Measurements from ENCODE around the gene PTGFRN. TPM values are rescaled to one million over a fixed set of nuclear protein-coding genes. Genes with fewer than 3 reads are reported as not detected.

Gene PTGFRN
- total RNA-seq, 4 donors from 2014 or later = 40.6 to 68.7 (median 56.0) TPM

DNA sequence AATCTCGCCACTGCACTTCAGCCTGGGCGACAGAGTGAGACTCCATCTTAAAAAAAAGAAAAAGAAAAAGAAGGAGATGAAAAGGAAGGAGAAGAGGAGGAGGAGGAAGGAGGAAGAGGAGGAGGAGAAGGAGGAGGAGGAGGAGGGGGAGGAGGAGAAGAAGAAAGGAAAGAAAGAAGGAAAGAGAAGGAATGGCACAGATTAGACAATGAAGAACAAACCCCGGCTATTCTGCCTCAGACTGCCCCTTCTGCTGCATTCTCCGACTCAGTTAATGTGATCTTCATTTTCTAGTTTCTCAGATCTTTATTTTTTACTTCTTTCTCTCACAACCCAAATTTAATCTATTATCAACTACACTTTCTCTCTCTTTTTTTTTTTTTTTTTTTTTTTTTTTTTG lies 40.1 kb upstream of the PTGFRN start:
- TF ChIP-seq POLR2A (IDR thresholded peaks at IDR 0.05) = no peak
- TF ChIP-seq, protein P1, sequence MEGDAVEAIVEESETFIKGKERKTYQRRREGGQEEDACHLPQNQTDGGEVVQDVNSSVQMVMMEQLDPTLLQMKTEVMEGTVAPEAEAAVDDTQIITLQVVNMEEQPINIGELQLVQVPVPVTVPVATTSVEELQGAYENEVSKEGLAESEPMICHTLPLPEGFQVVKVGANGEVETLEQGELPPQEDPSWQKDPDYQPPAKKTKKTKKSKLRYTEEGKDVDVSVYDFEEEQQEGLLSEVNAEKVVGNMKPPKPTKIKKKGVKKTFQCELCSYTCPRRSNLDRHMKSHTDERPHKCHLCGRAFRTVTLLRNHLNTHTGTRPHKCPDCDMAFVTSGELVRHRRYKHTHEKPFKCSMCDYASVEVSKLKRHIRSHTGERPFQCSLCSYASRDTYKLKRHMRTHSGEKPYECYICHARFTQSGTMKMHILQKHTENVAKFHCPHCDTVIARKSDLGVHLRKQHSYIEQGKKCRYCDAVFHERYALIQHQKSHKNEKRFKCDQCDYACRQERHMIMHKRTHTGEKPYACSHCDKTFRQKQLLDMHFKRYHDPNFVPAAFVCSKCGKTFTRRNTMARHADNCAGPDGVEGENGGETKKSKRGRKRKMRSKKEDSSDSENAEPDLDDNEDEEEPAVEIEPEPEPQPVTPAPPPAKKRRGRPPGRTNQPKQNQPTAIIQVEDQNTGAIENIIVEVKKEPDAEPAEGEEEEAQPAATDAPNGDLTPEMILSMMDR (IDR thresholded peaks at IDR 0.05) = no peak
- H3K27ac ChIP-seq = no peak overlapping the region
- no peaks in the 10 kb centered on the region for H3K27me3 ChIP-seq
- no peak for DNase-seq
- H3K36me3 ChIP-seq = no peaks in the 10 kb centered on the region
- 97% methylated on average over 4 of the region's 4 CpGs for WGBS, 2 donors
- intact Hi-C loops (cut with DNase I) = no loop called here
- H3K4me3 ChIP-seq = no peak overlapping the region
- peaks cover 0 to 8% (median 4%) of the 10 kb centered on the region in 3 donors for H3K4me1 ChIP-seq
- H3K9me3 ChIP-seq = peaks cover 0 to 26% (median 5%) of the 10 kb centered on the region in 3 donors

DNA sequence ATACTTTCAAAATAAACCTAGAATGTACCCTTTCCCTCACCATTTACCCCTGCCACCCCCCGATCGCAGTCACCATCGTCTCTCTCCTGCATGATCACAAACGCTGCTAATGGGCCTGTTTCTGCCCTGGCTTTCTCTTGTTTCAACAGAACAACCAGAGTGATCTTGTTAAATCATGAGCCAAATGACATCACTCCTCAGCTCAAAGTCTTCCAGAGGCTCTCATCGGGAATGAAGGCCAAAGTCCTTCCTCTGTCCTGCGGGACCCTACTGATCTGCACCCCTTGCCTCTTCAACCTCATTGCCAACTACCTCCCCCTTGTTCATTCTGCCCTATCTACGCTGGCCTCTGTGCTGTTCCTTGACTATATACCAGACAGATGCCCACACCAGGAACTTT lies 39.4 kb upstream of the PTGFRN start:
- WGBS, 2 donors = 78 to 83% methylated on average over 7 of the region's 7 CpGs
- Histone ChIP-seq H3K4me1 (peaks cover 0 to 14% (median 9%) of the 10 kb centered on the region in 3 donors), H3K4me3 (no peak overlapping the region), H3K9me3 (peaks cover 0 to 26% (median 5%) of the 10 kb centered on the region in 3 donors), H3K27me3 (no peaks in the 10 kb centered on the region), H3K27ac (no peak overlapping the region), H3K36me3 (no peaks in the 10 kb centered on the region)
- no peak for DNase-seq
- intact Hi-C loops (cut with DNase I) = no loop called here
- no peak for TF ChIP-seq POLR2A (IDR thresholded peaks at IDR 0.05)
- TF ChIP-seq, protein P1 (IDR thresholded peaks at IDR 0.05) = no peak

DNA sequence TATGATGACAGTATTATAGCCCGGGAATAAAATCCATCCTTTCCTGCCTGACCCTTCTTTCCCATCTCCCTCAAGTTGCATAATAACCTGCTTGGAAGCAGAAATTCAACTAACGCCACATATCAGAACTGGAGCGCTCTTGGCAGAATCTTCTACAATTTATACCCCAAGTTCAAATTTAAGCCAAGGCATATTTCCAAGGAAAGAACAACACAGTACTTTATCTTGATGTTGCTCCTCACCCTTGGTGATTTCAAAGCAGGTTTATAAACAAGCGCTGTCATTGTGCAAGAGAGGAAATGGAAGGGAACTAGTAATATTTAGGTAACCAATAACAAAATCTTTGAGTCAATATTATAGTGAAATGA lies 38.0 kb upstream of the PTGFRN start:
- H3K27me3 ChIP-seq = no peaks in the 10 kb centered on the region
- WGBS, 2 donors = 65 to 74% methylated on average over 4 of the region's 4 CpGs
- H3K9me3 ChIP-seq = peaks cover 0 to 13% (median 0%) of the 10 kb centered on the region in 3 donors
- peaks cover 0 to 29% (median 17%) of the 10 kb centered on the region in 3 donors for H3K4me1 ChIP-seq
- no peak for DNase-seq
- intact Hi-C loops (cut with DNase I) = no loop called here
- no peak overlapping the region for H3K27ac ChIP-seq
- TF ChIP-seq, protein P1 (IDR thresholded peaks at IDR 0.05) = no peak
- TF ChIP-seq POLR2A (IDR thresholded peaks at IDR 0.05) = no peak
- no peak overlapping the region for H3K4me3 ChIP-seq
- no peaks in the 10 kb centered on the region for H3K36me3 ChIP-seq

DNA sequence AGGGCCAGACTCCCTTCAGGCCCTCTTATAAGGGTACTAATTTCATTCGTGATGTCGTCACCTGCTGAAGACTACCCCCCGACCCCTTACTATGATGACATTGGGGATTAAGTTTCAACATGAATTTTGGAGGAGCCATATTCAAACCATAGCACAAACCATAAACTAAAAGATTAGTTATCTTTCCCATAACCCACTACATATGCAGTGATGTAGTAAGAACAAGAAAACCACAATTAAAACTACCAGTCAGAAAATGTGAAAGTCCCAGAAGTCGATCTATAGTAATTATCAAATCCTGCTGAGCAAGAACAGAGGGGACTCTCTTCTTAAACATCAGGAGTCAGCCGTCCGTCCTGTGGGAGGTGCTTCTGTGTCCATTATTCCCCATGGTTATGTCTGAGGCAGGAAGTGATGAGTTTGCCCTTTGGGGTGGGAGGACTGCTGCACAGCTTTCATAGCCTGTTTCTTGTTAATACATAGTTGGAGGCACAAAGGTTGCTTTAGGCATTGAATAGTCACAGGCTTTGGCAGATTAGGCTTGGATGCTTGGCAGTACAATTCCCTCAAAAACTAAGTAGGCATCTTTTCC lies 35.9 kb upstream of the PTGFRN start:
- Histone ChIP-seq H3K27ac (no peak overlapping the region), H3K36me3 (no peaks in the 10 kb centered on the region), H3K9me3 (no peaks in the 10 kb centered on the region), H3K4me3 (no peak overlapping the region), H3K27me3 (no peaks in the 10 kb centered on the region), H3K4me1 (peaks cover 6 to 49% (median 37%) of the 10 kb centered on the region in 3 donors)
- intact Hi-C loops (cut with DNase I) = no loop called here
- DNase-seq = no peak
- WGBS, 2 donors = 51 to 54% methylated on average over 6 of the region's 6 CpGs
- TF ChIP-seq POLR2A (IDR thresholded peaks at IDR 0.05) = no peak
- TF ChIP-seq, protein P1 (IDR thresholded peaks at IDR 0.05) = no peak

DNA sequence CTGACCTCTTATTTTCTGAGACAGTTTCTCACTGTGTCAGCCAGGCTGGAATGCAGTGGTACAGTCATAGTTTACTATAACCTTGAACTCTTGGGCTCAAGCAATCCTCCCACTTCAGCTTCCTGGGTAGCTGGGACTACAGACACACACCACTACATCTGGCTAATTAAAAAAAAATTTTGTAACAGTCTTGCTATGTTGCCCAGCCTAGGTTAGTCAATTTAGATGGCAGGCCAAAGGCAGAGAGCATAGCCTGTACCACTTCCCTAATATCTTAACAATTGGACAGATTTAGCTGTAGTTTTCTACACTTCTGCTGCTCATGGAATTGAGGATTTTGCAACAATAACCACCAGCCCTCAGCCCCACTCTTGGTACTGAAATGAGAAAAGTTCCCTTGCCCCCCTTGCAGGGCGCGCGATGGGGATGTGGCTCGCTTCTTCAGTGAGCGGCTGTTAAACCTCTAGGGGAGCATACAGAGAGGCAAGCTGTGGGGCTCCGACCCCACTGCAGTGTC lies 34.9 kb upstream of the PTGFRN start:
- no CpG with 5 or more reads among the region's 6 CpGs for WGBS, 2 donors
- no peaks in the 10 kb centered on the region for H3K36me3 ChIP-seq
- TF ChIP-seq, protein P1 (IDR thresholded peaks at IDR 0.05) = no peak
- TF ChIP-seq POLR2A (IDR thresholded peaks at IDR 0.05) = no peak
- intact Hi-C loops (cut with DNase I) = no loop called here
- H3K27ac ChIP-seq = no peak overlapping the region
- H3K27me3 ChIP-seq = no peaks in the 10 kb centered on the region
- H3K4me3 ChIP-seq = no peak overlapping the region
- no peaks in the 10 kb centered on the region for H3K9me3 ChIP-seq
- H3K4me1 ChIP-seq = peaks cover 9 to 57% (median 44%) of the 10 kb centered on the region in 3 donors
- DNase-seq = no peak

Measured in esophagus squamous epithelium (tissue), 5 donors.